SJCRH30 (cell line): ENCODE measurements around the gene BTBD9. TPM values are rescaled to one million over a fixed set of nuclear protein-coding genes. Genes with fewer than 3 reads are reported as not detected.
"Not testable (repeated sequence)": the region's sequence is repeated elsewhere in the genome, so short reads cannot be mapped to it uniquely, and the experiment has no call there.

Experiments
- DNase-seq, 2 experiments: peaks; one replicate each; pipeline ENCODE4 v3.0.0-alpha.2; 2015 to 2020
- H3K27ac ChIP-seq: fragments of 250-450 bp; sonication (Bioruptor Pico); 2 replicates; pipeline ENCODE4 v1.5.1; 2020; ENCODE audit warnings: mild to moderate bottlenecking, moderate library complexity
- H3K27me3 ChIP-seq: fragments of 250-450 bp; sonication (Bioruptor Pico); 2 replicates; pipeline ENCODE4 v1.5.1; 2020; ENCODE audit warnings: mild to moderate bottlenecking, moderate library complexity
- H3K36me3 ChIP-seq: fragments of 250-450 bp; sonication (Bioruptor Pico); 2 replicates; pipeline ENCODE4 v1.5.1; 2020; ENCODE audit warnings: mild to moderate bottlenecking, moderate library complexity
- H3K4me1 ChIP-seq: fragments of 250-450 bp; sonication (Bioruptor Pico); 2 replicates; pipeline ENCODE4 v1.5.1; 2020; ENCODE audit warnings: mild to moderate bottlenecking, moderate library complexity
- H3K4me3 ChIP-seq: fragments of 250-450 bp; sonication (Bioruptor Pico); 2 replicates; pipeline ENCODE4 v1.5.1; 2020; ENCODE audit warnings: mild to moderate bottlenecking, moderate library complexity
- H3K9me3 ChIP-seq: fragments of 250-450 bp; sonication (Bioruptor Pico); replicated peaks from 2 replicates; pipeline ENCODE4 v1.5.1; 2020; ENCODE audit warnings: mild to moderate bottlenecking, moderate library complexity
- total RNA-seq: library from RNA; depleted of rRNA; stranded (reverse); fragments of >200 nt; shearing (Covaris generic); gene quantifications from 2 replicates; pipeline ENCODE4 v1.2.3, GENCODE V29; 2014

Gene BTBD9
- total RNA-seq, 1 experiment from 2014 or later: 6.2 TPM

DNA sequence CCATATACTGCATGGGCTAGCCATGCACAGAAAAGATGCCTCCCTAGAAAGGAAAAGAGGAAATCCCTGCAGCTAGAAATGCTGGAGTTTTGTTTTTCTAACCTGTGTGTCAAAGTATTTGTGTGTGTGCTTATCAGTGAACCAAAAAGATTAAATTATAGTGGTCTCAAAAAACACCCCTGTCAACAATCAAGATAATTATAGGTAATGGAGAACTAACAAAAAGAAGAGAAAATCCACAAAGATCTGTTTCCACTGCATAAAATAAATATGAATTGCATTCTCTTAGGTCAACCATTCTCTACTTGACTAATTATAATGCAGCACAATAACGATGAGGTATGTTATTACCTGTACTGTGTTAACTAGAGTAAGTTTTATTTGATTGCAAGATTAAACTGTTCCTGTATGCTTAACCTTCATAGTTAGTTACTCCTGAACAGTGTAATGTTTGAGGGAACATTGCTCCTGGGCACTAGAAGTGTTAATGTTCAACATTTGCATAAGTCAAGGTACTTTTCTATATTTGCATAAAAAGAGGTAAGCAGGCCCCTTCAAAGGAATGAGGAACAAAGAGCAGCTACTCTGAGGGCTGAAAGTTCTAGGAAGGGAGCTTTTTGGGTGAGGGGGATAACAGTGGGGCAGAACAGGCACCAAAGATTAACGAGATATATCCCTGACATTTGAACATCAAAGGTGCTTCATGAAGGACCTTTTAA lies 212.1 kb downstream of the BTBD9 start:
- no peak for DNase-seq
- Histone ChIP-seq H3K4me3 (no peak overlapping the region), H3K4me1 (no peaks in the 10 kb centered on the region), H3K9me3 (no peaks in the 10 kb centered on the region), H3K27me3 (no peaks in the 10 kb centered on the region), H3K36me3 (no peaks in the 10 kb centered on the region), H3K27ac (no peak overlapping the region)

DNA sequence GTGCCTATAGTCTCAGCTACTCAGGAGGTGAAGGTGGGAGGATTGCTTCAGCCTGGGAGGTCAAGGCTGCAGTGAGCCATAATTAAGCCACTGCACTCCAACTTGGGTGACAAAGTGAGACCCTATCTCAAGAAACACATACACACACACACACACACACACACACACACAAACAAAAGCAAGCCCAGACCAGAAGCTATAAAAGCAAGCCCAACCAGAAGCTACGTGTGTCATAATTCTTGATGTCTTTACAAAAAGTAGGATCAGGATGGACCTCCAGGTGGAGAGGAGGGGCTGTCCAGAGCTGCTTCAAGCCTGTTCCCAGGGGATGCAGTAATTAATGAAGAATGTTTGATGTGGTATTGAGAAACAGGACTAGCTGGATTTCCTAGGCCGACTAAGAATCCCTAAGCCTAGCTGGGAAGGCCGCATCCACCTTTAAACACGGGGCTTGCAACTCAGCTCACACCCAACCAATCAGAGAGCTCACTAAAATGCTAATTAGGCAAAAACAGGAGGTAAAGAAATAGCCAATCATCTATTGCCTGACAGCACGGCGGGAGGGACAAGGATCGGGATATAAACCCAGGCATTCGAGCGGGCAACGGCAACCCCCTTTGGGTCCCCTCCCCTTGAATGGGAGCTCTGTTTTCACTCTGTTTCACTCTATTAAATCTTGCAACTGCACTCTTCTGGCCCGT lies 213.8 kb downstream of the BTBD9 start:
- not testable (repeated sequence) for H3K36me3 ChIP-seq, H3K27ac ChIP-seq, H3K4me1 ChIP-seq, H3K4me3 ChIP-seq, H3K27me3 ChIP-seq, DNase-seq, H3K9me3 ChIP-seq

GRCh38 chr6:38423746-38424145 lies 216.0 kb downstream of the BTBD9 start:
- no peaks in the 10 kb centered on the region for H3K9me3 ChIP-seq
- no peak for DNase-seq
- H3K27ac ChIP-seq: no peak overlapping the region
- no peaks in the 10 kb centered on the region for H3K36me3 ChIP-seq
- H3K27me3 ChIP-seq: no peaks in the 10 kb centered on the region
- no peaks in the 10 kb centered on the region for H3K4me1 ChIP-seq
- no peak overlapping the region for H3K4me3 ChIP-seq

GRCh38 chr6:38420207-38420606 lies 219.5 kb downstream of the BTBD9 start:
- no peak for DNase-seq
- H3K36me3 ChIP-seq: no peaks in the 10 kb centered on the region
- no peak overlapping the region for H3K27ac ChIP-seq
- no peak overlapping the region for H3K4me3 ChIP-seq
- no peaks in the 10 kb centered on the region for H3K9me3 ChIP-seq
- no peaks in the 10 kb centered on the region for H3K4me1 ChIP-seq
- H3K27me3 ChIP-seq: no peaks in the 10 kb centered on the region

DNA sequence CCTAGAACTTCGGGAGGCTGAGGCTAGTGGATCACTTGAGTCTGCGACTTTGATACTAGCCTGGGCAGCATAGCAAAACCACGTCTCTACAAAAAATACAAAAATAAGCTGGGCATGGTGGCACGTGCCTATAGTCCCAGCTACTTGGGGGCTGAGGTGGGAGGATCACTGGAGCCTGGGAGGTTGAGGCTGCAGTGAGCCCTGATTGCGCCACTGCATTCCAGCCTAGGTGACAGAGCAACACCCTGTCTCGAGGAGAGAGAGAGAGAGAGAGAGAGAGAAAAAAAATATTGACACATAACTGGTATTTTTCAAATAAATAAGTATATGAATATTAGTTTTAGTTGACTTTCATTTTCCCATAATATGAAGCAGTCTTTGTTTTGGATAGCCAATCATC lies 222.2 kb downstream of the BTBD9 start:
- H3K27ac ChIP-seq: no peak overlapping the region
- H3K9me3 ChIP-seq: no peaks in the 10 kb centered on the region
- no peaks in the 10 kb centered on the region for H3K36me3 ChIP-seq
- no peaks in the 10 kb centered on the region for H3K4me1 ChIP-seq
- H3K4me3 ChIP-seq: no peak overlapping the region
- DNase-seq: no peak
- no peaks in the 10 kb centered on the region for H3K27me3 ChIP-seq

DNA sequence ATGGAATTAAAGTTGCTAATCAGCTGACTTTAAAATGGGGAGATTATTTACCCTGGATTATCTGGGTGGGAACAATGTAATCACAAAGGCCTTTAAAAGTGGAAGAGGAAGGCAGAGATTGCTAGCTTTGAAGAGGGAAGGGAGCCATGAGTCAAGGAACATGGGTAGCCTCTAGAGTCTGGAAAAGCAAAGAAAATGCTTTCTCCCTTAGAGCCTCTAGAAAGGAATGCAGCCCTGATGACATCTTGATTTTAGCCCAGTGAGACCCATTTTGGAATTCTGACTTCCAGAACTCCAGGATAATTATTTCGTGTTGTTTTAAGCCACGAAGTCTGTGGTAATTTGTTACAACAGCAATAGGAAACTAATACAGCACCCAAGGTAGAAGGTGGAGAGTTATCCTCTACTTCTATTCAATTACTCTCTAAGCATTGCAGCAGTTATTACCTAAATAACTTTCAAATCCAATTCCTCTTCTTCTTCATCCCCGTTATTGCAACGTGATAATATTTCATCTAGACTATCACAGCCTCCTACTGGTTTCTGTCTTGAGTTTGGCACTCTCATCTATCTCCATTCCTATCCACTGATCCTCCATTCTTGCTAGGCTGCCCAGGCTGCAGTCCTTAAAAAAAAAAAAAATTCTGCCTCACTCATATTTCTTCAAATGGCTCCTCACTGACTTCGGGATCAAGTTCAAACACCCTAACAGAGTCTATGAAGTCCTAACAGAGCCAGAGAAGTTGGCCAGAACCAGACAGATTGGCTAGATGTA lies 224.3 kb downstream of the BTBD9 start:
- Histone ChIP-seq H3K27me3 (no peaks in the 10 kb centered on the region), H3K4me1 (no peaks in the 10 kb centered on the region), H3K27ac (no peak overlapping the region), H3K9me3 (no peaks in the 10 kb centered on the region), H3K4me3 (no peak overlapping the region), H3K36me3 (no peaks in the 10 kb centered on the region)
- DNase-seq: no peak

DNA sequence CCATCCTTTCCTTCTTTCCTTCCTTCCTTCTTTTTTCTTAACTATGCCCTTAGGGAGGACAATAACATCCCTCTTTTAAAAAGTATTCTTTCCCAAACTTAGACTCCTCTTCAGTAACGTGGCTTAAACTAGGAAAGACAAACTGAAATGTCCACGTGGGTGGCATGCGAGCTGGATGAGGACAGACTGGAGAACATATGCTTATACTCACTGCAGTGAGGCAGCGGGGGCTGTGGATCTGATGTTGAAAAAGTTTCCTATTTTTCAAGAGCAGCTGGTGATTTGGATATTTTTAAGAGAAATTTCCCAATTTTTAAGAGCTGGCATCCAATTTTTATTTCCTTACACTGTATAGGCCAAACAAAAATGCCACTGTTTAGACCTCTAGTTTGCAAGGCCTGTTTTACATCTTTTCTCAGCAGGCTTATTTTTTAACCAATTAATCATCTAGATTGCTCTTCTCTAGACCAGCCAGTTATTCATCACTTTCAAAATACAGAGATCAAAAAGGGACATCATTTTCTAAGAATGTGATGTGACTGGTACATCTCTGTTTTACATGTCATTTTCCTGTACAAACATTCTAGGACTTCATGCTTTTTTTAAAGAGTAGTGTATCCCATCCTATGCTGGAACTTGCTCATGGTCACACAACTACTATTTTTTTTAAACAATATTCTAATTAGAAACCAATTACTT lies 226.5 kb downstream of the BTBD9 start:
- Histone ChIP-seq H3K27ac (no peak overlapping the region), H3K4me3 (no peak overlapping the region), H3K9me3 (no peaks in the 10 kb centered on the region), H3K36me3 (no peaks in the 10 kb centered on the region), H3K27me3 (no peaks in the 10 kb centered on the region), H3K4me1 (no peaks in the 10 kb centered on the region)
- DNase-seq: no peak

- Histone ChIP-seq H3K4me3 (no peak overlapping the region), H3K9me3 (no peaks in the 10 kb centered on the region), H3K36me3 (no peaks in the 10 kb centered on the region), H3K27ac (no peak overlapping the region), H3K27me3 (no peaks in the 10 kb centered on the region), H3K4me1 (no peaks in the 10 kb centered on the region)
- DNase-seq: no peak
Observed at GRCh38 chr6:38407192-38407591, 232.5 kb downstream of the BTBD9 start.

GRCh38 chr6:38406096-38406495 lies 233.6 kb downstream of the BTBD9 start:
- H3K9me3 ChIP-seq: no peaks in the 10 kb centered on the region
- no peak for DNase-seq
- no peak overlapping the region for H3K4me3 ChIP-seq
- H3K27ac ChIP-seq: no peak overlapping the region
- H3K36me3 ChIP-seq: no peaks in the 10 kb centered on the region
- H3K27me3 ChIP-seq: no peaks in the 10 kb centered on the region
- no peaks in the 10 kb centered on the region for H3K4me1 ChIP-seq

DNA sequence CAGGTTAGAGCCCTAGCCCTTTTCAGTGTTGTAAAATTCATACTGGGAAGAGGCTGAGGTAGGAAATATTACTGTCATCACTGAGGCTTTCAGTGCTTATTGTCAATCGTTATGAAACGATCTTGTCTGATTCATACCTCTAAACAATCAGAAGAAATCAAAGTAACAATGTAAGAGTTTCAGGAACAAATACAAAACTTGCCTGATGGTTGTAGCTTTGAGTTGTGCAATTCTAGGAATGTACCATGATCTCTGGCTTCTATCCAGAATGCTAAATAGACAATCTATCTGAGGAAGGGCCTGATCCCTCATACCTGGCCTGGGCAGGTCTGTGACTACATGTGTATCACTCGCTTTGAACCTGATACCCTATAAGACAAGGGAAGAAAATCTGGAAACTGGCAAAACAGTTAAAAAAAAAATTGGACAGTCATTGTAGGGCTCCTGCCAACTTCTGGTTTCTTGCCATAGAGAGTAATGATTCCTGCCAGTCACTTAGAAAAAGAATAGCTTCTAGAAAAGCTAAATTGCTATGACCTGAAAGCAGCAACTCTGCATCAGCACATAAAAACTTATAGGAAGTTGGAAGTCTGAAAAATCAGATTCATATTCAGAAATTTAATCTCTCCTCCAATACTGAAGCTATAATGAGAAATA lies 234.7 kb downstream of the BTBD9 start:
- Histone ChIP-seq H3K4me1 (no peaks in the 10 kb centered on the region), H3K27ac (no peak overlapping the region), H3K9me3 (no peaks in the 10 kb centered on the region), H3K27me3 (no peaks in the 10 kb centered on the region), H3K36me3 (no peaks in the 10 kb centered on the region), H3K4me3 (no peak overlapping the region)
- no peak for DNase-seq

DNA sequence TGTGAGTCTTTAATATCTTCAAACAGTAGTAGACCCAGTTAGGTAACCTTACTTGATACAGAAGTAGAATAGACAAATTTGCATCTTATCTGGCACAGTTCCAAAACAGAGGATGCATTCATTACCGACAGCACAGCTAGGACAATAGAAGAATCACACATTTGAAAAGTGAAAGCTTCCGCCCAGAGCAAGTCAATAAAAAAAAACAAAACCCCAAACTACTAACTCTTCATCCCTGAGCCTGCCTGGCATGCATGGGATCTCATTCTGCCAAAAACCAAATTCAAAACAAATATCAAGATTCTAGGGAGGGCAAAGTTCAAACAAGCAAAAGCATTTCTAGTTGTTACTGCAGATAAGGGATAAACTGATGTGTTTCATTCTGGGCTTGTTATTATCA lies 235.4 kb downstream of the BTBD9 start:
- Histone ChIP-seq H3K4me3 (no peak overlapping the region), H3K9me3 (no peaks in the 10 kb centered on the region), H3K36me3 (no peaks in the 10 kb centered on the region), H3K27me3 (no peaks in the 10 kb centered on the region), H3K4me1 (no peaks in the 10 kb centered on the region), H3K27ac (no peak overlapping the region)
- DNase-seq: peak in 1 of 2 experiments; percentile 8

DNA sequence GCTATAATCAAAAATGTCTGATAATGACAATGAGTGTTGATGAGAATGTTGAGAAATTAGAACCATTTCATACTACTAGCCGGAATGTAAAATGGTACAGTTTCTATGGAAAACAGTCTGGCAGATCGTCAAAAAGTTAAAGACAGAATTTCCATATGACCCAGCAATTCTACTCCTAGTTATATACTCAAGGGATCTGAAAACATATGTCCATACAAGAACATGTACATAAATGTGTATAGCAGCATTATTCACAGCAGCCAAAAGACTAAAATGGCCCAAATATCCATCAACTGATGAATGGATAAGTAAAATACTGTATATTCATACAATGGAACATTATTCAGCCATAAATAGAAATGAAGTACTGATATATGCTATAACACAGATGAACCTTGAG lies 236.2 kb downstream of the BTBD9 start:
- no peak for DNase-seq
- Histone ChIP-seq H3K36me3 (no peaks in the 10 kb centered on the region), H3K4me3 (no peak overlapping the region), H3K4me1 (no peaks in the 10 kb centered on the region), H3K27me3 (no peaks in the 10 kb centered on the region), H3K27ac (no peak overlapping the region), H3K9me3 (no peaks in the 10 kb centered on the region)

- H3K27ac ChIP-seq: no peak overlapping the region
- H3K4me3 ChIP-seq: no peak overlapping the region
- H3K4me1 ChIP-seq: no peaks in the 10 kb centered on the region
- no peak for DNase-seq
- H3K9me3 ChIP-seq: no peaks in the 10 kb centered on the region
- no peaks in the 10 kb centered on the region for H3K27me3 ChIP-seq
- no peaks in the 10 kb centered on the region for H3K36me3 ChIP-seq
Observed at GRCh38 chr6:38400764-38401163, 239.0 kb downstream of the BTBD9 start.

GRCh38 chr6:38400101-38400500 lies 239.6 kb downstream of the BTBD9 start:
- Histone ChIP-seq H3K27me3 (no peaks in the 10 kb centered on the region), H3K36me3 (no peaks in the 10 kb centered on the region), H3K4me1 (no peaks in the 10 kb centered on the region), H3K4me3 (no peak overlapping the region), H3K9me3 (no peaks in the 10 kb centered on the region), H3K27ac (no peak overlapping the region)
- no peak for DNase-seq
